K562 (cell line): ENCODE results near the gene NDUFS6. TPM values are rescaled to one million over a fixed set of nuclear protein-coding genes. Genes with fewer than 3 reads are reported as not detected.

Source experiments
- ATAC-seq: fragments of 200-7000 bp; cut with Tn5 transposase; 3 replicates; pipeline ENCODE4 v1.9.1; 2020; ENCODE audit warnings: moderate library complexity
- BruUV-seq: library from RNA; stranded (reverse); fragments of 400-500 nt; replicated peaks from 2 replicates; lab custom pipeline; 2021; lab: Mats Ljungman, UMichigan
- CTCF ChIA-PET: fragments of 300-600 bp; formaldehyde crosslinking; extraction: SDS; loops from one replicate; lab custom pipeline; 2021; ENCODE audit warnings: low intra/inter-chr PET ratio; lab: Yijun Ruan, JAX
- POLR2A ChIA-PET: fragments of 300-600, 350-650 bp; sonication (Branson Sonifier 250); formaldehyde crosslinking; extraction: SDS; loops from one replicate; lab custom pipeline; 2021; ENCODE audit warnings: antibody characterized with exemption, inconsistent platforms; lab: Yijun Ruan, JAX
- DNase-seq, 4 experiments: peaks; one replicate each; pipeline versions ENCODE4 v3.0.0 to v3.0.0-alpha.2; 2011 to 2018; ENCODE audit warnings: low spot score in 3 of 4, mixed read lengths in 3 of 4; ENCODE audit errors: extremely low read depth in 1 of 4
- FAIRE-seq: peaks from 2 replicates; lab custom pipeline; 2011; peaks lifted over from hg19 to GRCh38; lab: Jason Lieb, UNC
- H2AFZ ChIP-seq: 2 replicates; pipeline ENCODE4 v1.6.0; 2011; ENCODE audit warnings: low read depth, low read length, control low read depth, inconsistent platforms
- H3K27ac ChIP-seq: fragments of 200-600 bp; 3 replicates; pipeline ENCODE4 v1.8.0; 2011; ENCODE audit warnings: low read depth, mild to moderate bottlenecking, control low read depth, inconsistent platforms, low read length, moderate library complexity, mixed read lengths; ENCODE audit errors: extremely low read depth
- H3K27me3 ChIP-seq, 2 experiments: fragments of 300-600 bp in 1 of 2; 2 replicates in 1 of 2; 3 replicates in 1 of 2; pipeline versions ENCODE4 v1.6.0 to v1.8.0; 2011; ENCODE audit warnings: inconsistent platforms in 2 of 2, low read length in 2 of 2, mild to moderate bottlenecking in 1 of 2, mixed read lengths in 1 of 2, moderate library complexity in 1 of 2; ENCODE audit not compliant: control insufficient read depth in 2 of 2, insufficient read depth in 2 of 2
- H3K36me3 ChIP-seq: fragments of 300-600 bp; 3 replicates; pipeline ENCODE4 v1.8.0; 2011; ENCODE audit warnings: mild to moderate bottlenecking, low read length, inconsistent platforms; ENCODE audit not compliant: control insufficient read depth, insufficient read depth
- H3K4me1 ChIP-seq, 2 experiments: fragments of 200-600 bp in 1 of 2; replicated peaks in 1 of 2; 2 replicates in 1 of 2; 3 replicates in 1 of 2; pipeline versions ENCODE4 v1.5.1 to v1.8.0; 2011; ENCODE audit warnings: inconsistent platforms in 2 of 2, low read length in 2 of 2, mild to moderate bottlenecking in 1 of 2, mixed read lengths in 1 of 2, moderate library complexity in 1 of 2; ENCODE audit not compliant: control insufficient read depth in 2 of 2, insufficient read depth in 2 of 2
- H3K4me2 ChIP-seq: 2 replicates; pipeline ENCODE4 v1.6.1; 2011; ENCODE audit warnings: low read length, control low read depth, inconsistent platforms, mixed read lengths; ENCODE audit not compliant: insufficient read depth
- H3K4me3 ChIP-seq: fragments of 200-600 bp; sonication (generic), shearing (Covaris generic); 2 replicates; pipeline ENCODE4 v1.5.1; 2016; ENCODE audit warnings: control low read depth, inconsistent platforms
- H3K79me2 ChIP-seq: fragments of 200-600 bp; 3 replicates; pipeline ENCODE4 v1.8.0; 2011; ENCODE audit warnings: low read length, inconsistent platforms; ENCODE audit not compliant: control insufficient read depth, insufficient read depth
- H3K9ac ChIP-seq, 2 experiments: 2 replicates each; pipeline versions ENCODE4 v1.6.0 to v1.6.1; 2011; ENCODE audit warnings: low read depth in 2 of 2, low read length in 2 of 2, control low read depth in 1 of 2, inconsistent platforms in 1 of 2, mild to moderate bottlenecking in 1 of 2, mixed read lengths in 1 of 2; ENCODE audit not compliant: insufficient read depth in 1 of 2
- H3K9me1 ChIP-seq: one replicate; pipeline ENCODE4 v1.6.0; 2011; ENCODE audit warnings: inconsistent platforms, mild to moderate bottlenecking, low read length, moderate library complexity; ENCODE audit not compliant: control insufficient read depth, insufficient read depth
- H3K9me3 ChIP-seq: replicated peaks from 2 replicates; pipeline ENCODE4 v1.5.1; 2011; ENCODE audit warnings: low read depth, low read length, inconsistent platforms; ENCODE audit not compliant: control insufficient read depth, insufficient read depth
- H4K20me1 ChIP-seq: replicated peaks from 2 replicates; pipeline ENCODE4 v1.6.1; 2011; ENCODE audit warnings: low read length, inconsistent platforms, mixed read lengths; ENCODE audit not compliant: control insufficient read depth, insufficient read depth
- CEBPB ChIP-seq: fragments of 450-650 bp; IDR thresholded peaks from 2 replicates; pipeline ENCODE4 v1.6.1; 2016; ENCODE audit warnings: missing genetic modification characterization, missing compliant biosample characterization
- NCOA2 ChIP-seq, 2 experiments: fragments of 450-650 bp; IDR thresholded peaks; 2 replicates each; pipeline ENCODE4 v1.6.1; 2018; ENCODE audit warnings: mild to moderate bottlenecking in 2 of 2, moderate library complexity in 1 of 2; ENCODE audit not compliant: partially characterized antibody in 2 of 2
- PHTF2 ChIP-seq: fragments of 250-450 bp; sonication (Bioruptor Pico); IDR thresholded peaks from 2 replicates; pipeline ENCODE4 v1.5.0; 2021; ENCODE audit warnings: mild to moderate bottlenecking
- THAP12 ChIP-seq: fragments of 250-450 bp; sonication (Bioruptor Pico); IDR thresholded peaks from 2 replicates; pipeline ENCODE4 v1.9.0; 2021; ENCODE audit warnings: mild to moderate bottlenecking, inconsistent platforms
- ZNF253 ChIP-seq: fragments of 250-450 bp; sonication (Bioruptor Pico); conservative IDR thresholded peaks from 2 replicates; pipeline ENCODE4 v1.6.1; 2021; ENCODE audit warnings: mild to moderate bottlenecking
- WGBS: fragments of 100-300 bp; shearing (Covaris generic); methylation state at CpG from one replicate; pipeline ENCODE4 v1.1.6; 2016; ENCODE audit warnings: low coverage, mixed read lengths; ENCODE audit not compliant: insufficient coverage; ENCODE audit errors: missing lambda C conversion rate; 5-methylcytosine and 5-hydroxymethylcytosine counted together
- in situ Hi-C: fragments of 300-500 bp; cut with MboI; formaldehyde crosslinking; loops from 4 replicates; pipeline ENCODE4 v1.15.0; 2018; ENCODE audit warnings: inconsistent platforms, mixed read lengths
- intact Hi-C: fragments of 100-400 bp; cut with micrococcal nuclease; formaldehyde crosslinking; loops from 2 replicates; pipeline ENCODE4 v1.14.2; 2022
- polyA plus RNA-seq, 8 experiments: library from polyadenylated mRNA; depleted of rRNA in 4 of 8; stranded (reverse) in 5 of 8; unstranded in 3 of 8; fragments of >200 nt; fragmentation: Nextera tagmentation in 2 of 8; fragmentation: Illumina TruSeq in 1 of 8; extraction: Ambion mirVana in 2 of 8; extraction: Trizol in 1 of 8; gene quantifications; 2 replicates each; pipeline versions ENCODE4 v1.2.1 to v1.2.3, GENCODE V29; 2011 to 2014; ENCODE audit warnings: inconsistent platforms in 1 of 8, missing spikeins in 1 of 8
- total RNA-seq, 7 experiments: library from RNA; depleted of rRNA in 6 of 7; stranded (reverse); fragments of >200 nt in 6 of 7; fragmentation: Illumina TruSeq in 2 of 7; extraction: Trizol in 2 of 7; gene quantifications; 2 replicates each; pipeline versions ENCODE4 v1.2.1 to v1.2.3, GENCODE V29; 2011 to 2021; ENCODE audit warnings: low replicate concordance in 1 of 7

NDUFS6 gene
- total and polyA plus RNA-seq, 9 of the 15 experiments (the other 6 are each of a cell fraction or from before 2014, with no cell fraction given) = 36.1 to 291 (median 77.0) TPM

GRCh38 chr5:1785062-1785461 lies 16.1 kb upstream of the NDUFS6 start:
- FAIRE-seq (no peak), ATAC-seq (no peak), DNase-seq (no peak)
- no peak overlapping the region for H3K27ac ChIP-seq
- H3K79me2 ChIP-seq = no peaks in the 10 kb centered on the region
- H3K4me3 ChIP-seq = no peak overlapping the region
- no peaks in the 10 kb centered on the region for H3K9me1 ChIP-seq
- intact Hi-C loops (no loop called here), in situ Hi-C loops (no loop called here)
- H3K4me1 ChIP-seq = peaks cover 0 to 9% of the 10 kb centered on the region in 2 experiments; a peak in 3 of 5 replicates
- POLR2A ChIA-PET = interaction anchor here (1.4 kb wide), 1 partner anchor 8 kb away, joined by 5 read pairs; no protein-coding TSS in a partner anchor
- H3K9ac ChIP-seq = no peak overlapping the region
- H3K27me3 ChIP-seq = peaks cover 81 to 90% of the 10 kb centered on the region in 2 experiments
- H2AFZ ChIP-seq = no peak overlapping the region
- H3K4me2 ChIP-seq = no peak overlapping the region
- no peaks in the 10 kb centered on the region for H3K9me3 ChIP-seq
- CTCF ChIA-PET = no interaction called here
- 3% methylated on average over 8 of the region's 8 CpGs for WGBS
- H4K20me1 ChIP-seq = peaks cover 3% of the 10 kb centered on the region
- BruUV-seq = no TSS peak
- H3K36me3 ChIP-seq = no peaks in the 10 kb centered on the region
- no peak for TF ChIP-seq PHTF2 (CRISPR knock-in tag)
- no peak for TF ChIP-seq THAP12 (CRISPR knock-in tag)
- TF ChIP-seq ZNF253 (CRISPR knock-in tag) = no peak
- TF ChIP-seq CEBPB (tag) = no peak
- no peak for TF ChIP-seq NCOA2 (IDR thresholded peaks at IDR 0.05; ENCODE audit: partially characterized antibody in 2 of 2)
